Inflammatory macrophage (primary cell): Measurements from ENCODE around the gene PRDX5.

Source experiments
- DNase-seq, 2 donors: peaks; one replicate each; pipeline ENCODE4 v3.0.0-alpha.2; 2020 to 2022

PRDX5 gene

GRCh38 chr11:64290352-64291261 is 27.3 kb upstream of the PRDX5 start:
- DNase-seq: no peak

- no peak for DNase-seq
Observed at GRCh38 chr11:64291262-64291751, 26.6 kb upstream of the PRDX5 start, which contains the start of gene KCNK4. KCNK4 (plus strand) TSS chr11:64291302; CDS start chr11:64293019, 1,717 bp downstream.

GRCh38 chr11:64291752-64292459 is 26.0 kb upstream of the PRDX5 start:
- DNase-seq: peak in 1 of 2 donors; percentile 4

- peak in 1 of 2 donors; percentile 27 for DNase-seq
Observed at GRCh38 chr11:64292460-64293254, 25.3 kb upstream of the PRDX5 start.

GRCh38 chr11:64294774-64295173 is 23.1 kb upstream of the PRDX5 start:
- DNase-seq: no peak

GRCh38 chr11:64295760-64296159 is 22.2 kb upstream of the PRDX5 start:
- DNase-seq: no peak

GRCh38 chr11:64296236-64296635 is 21.7 kb upstream of the PRDX5 start:
- no peak for DNase-seq

- DNase-seq: peak in 1 of 2 donors; percentile 21
Observed at GRCh38 chr11:64296830-64297698, 20.9 kb upstream of the PRDX5 start.

- DNase-seq: no peak
Observed at GRCh38 chr11:64297699-64298358, 20.1 kb upstream of the PRDX5 start.

GRCh38 chr11:64298966-64299846 is 18.7 kb upstream of the PRDX5 start:
- DNase-seq: peak in 1 of 2 donors; percentile 19

- DNase-seq: no peak
Observed at GRCh38 chr11:64299847-64300648, 17.9 kb upstream of the PRDX5 start, which contains the start of gene CATSPERZ. CATSPERZ (plus strand) TSS chr11:64300358; CDS start chr11:64300411, 53 bp downstream.

- DNase-seq: no peak
Observed at GRCh38 chr11:64303109-64304031, 14.6 kb upstream of the PRDX5 start.

- DNase-seq: no peak
Observed at GRCh38 chr11:64304032-64304315, 13.9 kb upstream of the PRDX5 start.

- DNase-seq: peak; percentile 94 to 95
Observed at GRCh38 chr11:64304316-64305072, 13.4 kb upstream of the PRDX5 start.

GRCh38 chr11:64305075-64305690 is 12.7 kb upstream of the PRDX5 start, which contains the start of gene ESRRA:
ESRRA (plus strand) TSS chr11:64305524; CDS start chr11:64307180, 1,656 bp downstream.
- DNase-seq: peak; percentile 100
